GM23338 (cell line): ENCODE results near the gene UBE2H. TPM values are rescaled to one million over a fixed set of nuclear protein-coding genes. Genes with fewer than 3 reads are reported as not detected.
A peak's percentile ranks its signal among the peaks of the same experiment; 100 is the strongest.

Experiments used
- ATAC-seq: fragments of 200-7000 bp; cut with Tn5 transposase; 3 replicates; pipeline ENCODE4 v1.9.1; 2020
- DNase-seq: peaks from one replicate; pipeline ENCODE4 v3.0.0-alpha.2; 2015; ENCODE audit warnings: low spot score
- H2AFZ ChIP-seq: fragments of 200-600 bp; sonication (generic); 2 replicates; pipeline ENCODE4 v1.8.0; 2016; ENCODE audit warnings: antibody characterized with exemption, mild to moderate bottlenecking, moderate library complexity
- H3F3A ChIP-seq: fragments of 200-600 bp; sonication (generic); replicated peaks from 2 replicates; pipeline ENCODE4 v1.8.0; 2017; ENCODE audit warnings: antibody characterized with exemption, mixed run types, low read depth
- H3K27ac ChIP-seq: fragments of 200-600 bp; sonication (generic); 2 replicates; pipeline ENCODE4 v1.6.1; 2016; ENCODE audit warnings: low read depth
- H3K27me3 ChIP-seq: fragments of 200-600 bp; sonication (generic); 2 replicates; pipeline ENCODE4 v1.8.0; 2016; ENCODE audit warnings: mild to moderate bottlenecking, mixed run types, moderate library complexity; ENCODE audit not compliant: insufficient read depth
- H3K36me3 ChIP-seq: fragments of 200-600 bp; sonication (generic); 2 replicates; pipeline ENCODE4 v1.8.0; 2016; ENCODE audit warnings: mild to moderate bottlenecking; ENCODE audit not compliant: insufficient read depth
- H3K4me1 ChIP-seq: fragments of 200-600 bp; sonication (generic); 2 replicates; pipeline ENCODE4 v1.8.0; 2016; ENCODE audit warnings: mild to moderate bottlenecking, moderate library complexity; ENCODE audit not compliant: insufficient read depth
- H3K4me2 ChIP-seq: fragments of 200-600 bp; sonication (generic); 2 replicates; pipeline ENCODE4 v1.7.1; 2017; ENCODE audit warnings: mixed run types
- H3K4me3 ChIP-seq: fragments of 200-600 bp; sonication (generic); 2 replicates; pipeline ENCODE4 v1.6.1; 2016; ENCODE audit warnings: mixed run types
- H3K79me2 ChIP-seq: fragments of 200-600 bp; sonication (generic); replicated peaks from 2 replicates; pipeline ENCODE4 v1.8.0; 2017; ENCODE audit warnings: mild to moderate bottlenecking; ENCODE audit not compliant: insufficient read depth
- H3K9me2 ChIP-seq: fragments of 200-600 bp; sonication (generic); 2 replicates; pipeline ENCODE4 v1.8.0; 2017; ENCODE audit not compliant: insufficient read depth
- H4K20me1 ChIP-seq: fragments of 200-600 bp; sonication (generic); replicated peaks from 2 replicates; pipeline ENCODE4 v1.8.0; 2017; ENCODE audit warnings: mild to moderate bottlenecking; ENCODE audit not compliant: insufficient read depth
- H3K27ac Mint-ChIP-seq: 2 replicates; pipeline ENCODE4 v1.8.0; 2020; ENCODE audit warnings: inconsistent platforms, mild to moderate bottlenecking, moderate library complexity, mixed read lengths
- H3K27me3 Mint-ChIP-seq: 3 replicates; pipeline ENCODE4 v1.8.0; 2022; ENCODE audit warnings: low read depth, mild to moderate bottlenecking, moderate library complexity, mixed read lengths, inconsistent platforms; ENCODE audit not compliant: insufficient read depth, poor library complexity
- H3K36me3 Mint-ChIP-seq: 3 replicates; pipeline ENCODE4 v1.8.0; 2021; ENCODE audit warnings: low read depth, mild to moderate bottlenecking, inconsistent platforms, moderate library complexity, mixed read lengths
- H3K4me1 Mint-ChIP-seq: 3 replicates; pipeline ENCODE4 v1.8.0; 2020; ENCODE audit warnings: mild to moderate bottlenecking, inconsistent platforms, mixed read lengths
- H3K4me3 Mint-ChIP-seq: 3 replicates; pipeline ENCODE4 v1.8.0; 2021; ENCODE audit warnings: moderate library complexity, mild to moderate bottlenecking, inconsistent platforms, mixed read lengths
- H3K9me3 Mint-ChIP-seq: 3 replicates; pipeline ENCODE4 v1.8.0; 2020; ENCODE audit warnings: moderate library complexity, mild to moderate bottlenecking, inconsistent platforms, mixed read lengths
- CREB1 ChIP-seq: fragments of 250-450 bp; sonication (Bioruptor Pico); IDR thresholded peaks from 2 replicates; pipeline ENCODE4 v1.5.0; 2020; ENCODE audit warnings: low read depth, mild to moderate bottlenecking, moderate library complexity
- EZH2 ChIP-seq: fragments of 200-600 bp; sonication (generic); IDR thresholded peaks from one replicate; pipeline ENCODE4 v1.8.0; 2017; ENCODE audit warnings: antibody characterized with exemption, mild to moderate bottlenecking, low read depth; ENCODE audit not compliant: unreplicated experiment
- EZH2phosphoT487 ChIP-seq: fragments of 200-600 bp; sonication (generic); IDR thresholded peaks from one replicate; pipeline ENCODE4 v1.8.1; 2018; ENCODE audit warnings: antibody characterized with exemption; ENCODE audit not compliant: unreplicated experiment
- JUNB ChIP-seq: IDR thresholded peaks from one replicate; pipeline ENCODE4 v1.6.1; 2016; ENCODE audit warnings: antibody characterized with exemption; ENCODE audit not compliant: unreplicated experiment
- NANOG ChIP-seq: IDR thresholded peaks from 2 replicates; pipeline ENCODE4 v1.6.1; 2016; ENCODE audit warnings: antibody characterized with exemption, borderline replicate concordance
- POLR2AphosphoS5 ChIP-seq: IDR thresholded peaks from 2 replicates; pipeline ENCODE4 v1.6.1; 2016; ENCODE audit warnings: antibody characterized with exemption, low read depth
- ZNF114 ChIP-seq: fragments of 250-450 bp; sonication (Bioruptor Pico); IDR thresholded peaks from 2 replicates; pipeline ENCODE4 v1.5.0; 2020; ENCODE audit warnings: mild to moderate bottlenecking, moderate library complexity
- ZNF331 ChIP-seq: fragments of 250-450 bp; sonication (Bioruptor Pico); IDR thresholded peaks from 2 replicates; pipeline ENCODE4 v1.5.0; 2020; ENCODE audit warnings: low read depth, mild to moderate bottlenecking, moderate library complexity
- polyA plus RNA-seq: library from polyadenylated mRNA; unstranded; fragments of >200 nt; fragmentation: Nextera tagmentation; extraction: Ambion mirVana; gene quantifications from 2 replicates; pipeline ENCODE4 v1.2.1, GENCODE V29; 2016
- total RNA-seq: library from RNA; depleted of rRNA; stranded (reverse); fragments of >200 nt; shearing (Covaris generic); gene quantifications from 2 replicates; pipeline ENCODE4 v1.2.3, GENCODE V29; 2014
- TF ChIP-seq, protein P1 (sequence below): IDR thresholded peaks from 2 replicates; pipeline ENCODE4 v1.6.1; 2016; ENCODE audit warnings: antibody characterized with exemption
- TF ChIP-seq, protein P2 (sequence below): fragments of 250-450 bp; sonication (Bioruptor Pico); IDR thresholded peaks from 2 replicates; pipeline ENCODE4 v1.5.0; 2020; ENCODE audit warnings: mild to moderate bottlenecking, moderate library complexity
- TF ChIP-seq, protein P3 (sequence below), 2 experiments: fragments of 200-600 bp in 1 of 2; sonication (generic) in 1 of 2; conservative IDR thresholded peaks; 2 replicates each; pipeline versions ENCODE4 v1.5.1 to v1.6.1; 2016 to 2017; ENCODE audit warnings: antibody characterized with exemption in 2 of 2, low read depth in 2 of 2, mild to moderate bottlenecking in 2 of 2, moderate library complexity in 1 of 2

UBE2H gene
- total and polyA plus RNA-seq, 2 experiments from 2014 or later = 40.8 to 86.5 TPM

DNA sequence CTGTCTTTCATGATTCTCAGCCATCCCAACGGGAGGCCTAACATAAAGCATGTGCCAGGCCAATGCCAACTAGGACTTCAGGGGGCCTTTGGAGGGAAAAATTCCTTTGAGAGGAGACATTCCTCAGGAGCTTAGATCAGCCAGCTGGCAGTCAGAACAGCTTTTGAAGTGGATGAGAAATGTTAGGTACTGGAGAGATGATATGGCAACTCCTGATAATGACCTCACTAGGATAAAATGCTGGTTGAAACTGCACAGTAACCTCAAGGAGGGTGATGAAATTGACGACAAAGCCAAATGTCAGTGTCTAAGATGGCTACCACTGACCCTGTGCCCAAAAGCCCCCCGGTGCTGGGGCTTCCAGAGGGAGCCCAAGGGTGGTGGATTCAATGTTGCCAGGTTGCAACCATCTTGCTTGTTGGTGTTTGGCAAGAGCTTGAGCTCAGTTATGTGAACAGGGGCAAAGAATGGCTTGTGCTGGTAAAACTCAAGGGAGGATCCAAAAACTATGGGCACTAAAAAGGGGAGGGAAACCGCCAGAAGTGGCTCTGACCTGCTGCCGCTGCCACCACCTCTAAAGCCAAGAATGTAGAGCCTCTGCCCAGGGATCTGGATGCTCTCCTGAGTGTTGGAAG is 121.2 kb downstream of the UBE2H start:
- Histone ChIP-seq H3K4me2 (no peak overlapping the region), H3K9me2 (no peaks in the 10 kb centered on the region), H3K27me3 (no peaks in the 10 kb centered on the region), H3K36me3 (no peaks in the 10 kb centered on the region), H3K79me2 (no peaks in the 10 kb centered on the region), H3F3A (peaks cover 4% of the 10 kb centered on the region; the same call in 1 of the 2 replicates), H3K4me3 (no peak overlapping the region), H2AFZ (no peak overlapping the region), H4K20me1 (no peaks in the 10 kb centered on the region), H3K4me1 (peaks cover 59% of the 10 kb centered on the region), H3K27ac (no peak overlapping the region; the same call in 1 of the 2 replicates)
- H3K27me3 Mint-ChIP-seq = peaks cover 35% of the 10 kb centered on the region
- DNase-seq = peak; percentile 67
- H3K4me1 Mint-ChIP-seq = peaks cover 76% of the 10 kb centered on the region
- H3K27ac Mint-ChIP-seq = peak overlapping the region; percentile 39; the same call in 1 of the 2 replicates
- peaks cover 31% of the 10 kb centered on the region for H3K36me3 Mint-ChIP-seq
- H3K4me3 Mint-ChIP-seq = no peak overlapping the region
- H3K9me3 Mint-ChIP-seq = no peaks in the 10 kb centered on the region; the same call in 2 of the 3 replicates
- ATAC-seq = peak; percentile 4; the same call in 1 of the 3 replicates
- TF ChIP-seq JUNB (no peak), NANOG (no peak), EZH2 (no peak), EZH2phosphoT487 (no peak), ZNF331 (no peak), ZNF114 (CRISPR knock-in tag) (no peak), POLR2AphosphoS5 (no peak), CREB1 (CRISPR knock-in tag) (no peak)
- TF ChIP-seq, protein P1, sequence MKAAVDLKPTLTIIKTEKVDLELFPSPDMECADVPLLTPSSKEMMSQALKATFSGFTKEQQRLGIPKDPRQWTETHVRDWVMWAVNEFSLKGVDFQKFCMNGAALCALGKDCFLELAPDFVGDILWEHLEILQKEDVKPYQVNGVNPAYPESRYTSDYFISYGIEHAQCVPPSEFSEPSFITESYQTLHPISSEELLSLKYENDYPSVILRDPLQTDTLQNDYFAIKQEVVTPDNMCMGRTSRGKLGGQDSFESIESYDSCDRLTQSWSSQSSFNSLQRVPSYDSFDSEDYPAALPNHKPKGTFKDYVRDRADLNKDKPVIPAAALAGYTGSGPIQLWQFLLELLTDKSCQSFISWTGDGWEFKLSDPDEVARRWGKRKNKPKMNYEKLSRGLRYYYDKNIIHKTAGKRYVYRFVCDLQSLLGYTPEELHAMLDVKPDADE = no peak
- TF ChIP-seq, protein P2, sequence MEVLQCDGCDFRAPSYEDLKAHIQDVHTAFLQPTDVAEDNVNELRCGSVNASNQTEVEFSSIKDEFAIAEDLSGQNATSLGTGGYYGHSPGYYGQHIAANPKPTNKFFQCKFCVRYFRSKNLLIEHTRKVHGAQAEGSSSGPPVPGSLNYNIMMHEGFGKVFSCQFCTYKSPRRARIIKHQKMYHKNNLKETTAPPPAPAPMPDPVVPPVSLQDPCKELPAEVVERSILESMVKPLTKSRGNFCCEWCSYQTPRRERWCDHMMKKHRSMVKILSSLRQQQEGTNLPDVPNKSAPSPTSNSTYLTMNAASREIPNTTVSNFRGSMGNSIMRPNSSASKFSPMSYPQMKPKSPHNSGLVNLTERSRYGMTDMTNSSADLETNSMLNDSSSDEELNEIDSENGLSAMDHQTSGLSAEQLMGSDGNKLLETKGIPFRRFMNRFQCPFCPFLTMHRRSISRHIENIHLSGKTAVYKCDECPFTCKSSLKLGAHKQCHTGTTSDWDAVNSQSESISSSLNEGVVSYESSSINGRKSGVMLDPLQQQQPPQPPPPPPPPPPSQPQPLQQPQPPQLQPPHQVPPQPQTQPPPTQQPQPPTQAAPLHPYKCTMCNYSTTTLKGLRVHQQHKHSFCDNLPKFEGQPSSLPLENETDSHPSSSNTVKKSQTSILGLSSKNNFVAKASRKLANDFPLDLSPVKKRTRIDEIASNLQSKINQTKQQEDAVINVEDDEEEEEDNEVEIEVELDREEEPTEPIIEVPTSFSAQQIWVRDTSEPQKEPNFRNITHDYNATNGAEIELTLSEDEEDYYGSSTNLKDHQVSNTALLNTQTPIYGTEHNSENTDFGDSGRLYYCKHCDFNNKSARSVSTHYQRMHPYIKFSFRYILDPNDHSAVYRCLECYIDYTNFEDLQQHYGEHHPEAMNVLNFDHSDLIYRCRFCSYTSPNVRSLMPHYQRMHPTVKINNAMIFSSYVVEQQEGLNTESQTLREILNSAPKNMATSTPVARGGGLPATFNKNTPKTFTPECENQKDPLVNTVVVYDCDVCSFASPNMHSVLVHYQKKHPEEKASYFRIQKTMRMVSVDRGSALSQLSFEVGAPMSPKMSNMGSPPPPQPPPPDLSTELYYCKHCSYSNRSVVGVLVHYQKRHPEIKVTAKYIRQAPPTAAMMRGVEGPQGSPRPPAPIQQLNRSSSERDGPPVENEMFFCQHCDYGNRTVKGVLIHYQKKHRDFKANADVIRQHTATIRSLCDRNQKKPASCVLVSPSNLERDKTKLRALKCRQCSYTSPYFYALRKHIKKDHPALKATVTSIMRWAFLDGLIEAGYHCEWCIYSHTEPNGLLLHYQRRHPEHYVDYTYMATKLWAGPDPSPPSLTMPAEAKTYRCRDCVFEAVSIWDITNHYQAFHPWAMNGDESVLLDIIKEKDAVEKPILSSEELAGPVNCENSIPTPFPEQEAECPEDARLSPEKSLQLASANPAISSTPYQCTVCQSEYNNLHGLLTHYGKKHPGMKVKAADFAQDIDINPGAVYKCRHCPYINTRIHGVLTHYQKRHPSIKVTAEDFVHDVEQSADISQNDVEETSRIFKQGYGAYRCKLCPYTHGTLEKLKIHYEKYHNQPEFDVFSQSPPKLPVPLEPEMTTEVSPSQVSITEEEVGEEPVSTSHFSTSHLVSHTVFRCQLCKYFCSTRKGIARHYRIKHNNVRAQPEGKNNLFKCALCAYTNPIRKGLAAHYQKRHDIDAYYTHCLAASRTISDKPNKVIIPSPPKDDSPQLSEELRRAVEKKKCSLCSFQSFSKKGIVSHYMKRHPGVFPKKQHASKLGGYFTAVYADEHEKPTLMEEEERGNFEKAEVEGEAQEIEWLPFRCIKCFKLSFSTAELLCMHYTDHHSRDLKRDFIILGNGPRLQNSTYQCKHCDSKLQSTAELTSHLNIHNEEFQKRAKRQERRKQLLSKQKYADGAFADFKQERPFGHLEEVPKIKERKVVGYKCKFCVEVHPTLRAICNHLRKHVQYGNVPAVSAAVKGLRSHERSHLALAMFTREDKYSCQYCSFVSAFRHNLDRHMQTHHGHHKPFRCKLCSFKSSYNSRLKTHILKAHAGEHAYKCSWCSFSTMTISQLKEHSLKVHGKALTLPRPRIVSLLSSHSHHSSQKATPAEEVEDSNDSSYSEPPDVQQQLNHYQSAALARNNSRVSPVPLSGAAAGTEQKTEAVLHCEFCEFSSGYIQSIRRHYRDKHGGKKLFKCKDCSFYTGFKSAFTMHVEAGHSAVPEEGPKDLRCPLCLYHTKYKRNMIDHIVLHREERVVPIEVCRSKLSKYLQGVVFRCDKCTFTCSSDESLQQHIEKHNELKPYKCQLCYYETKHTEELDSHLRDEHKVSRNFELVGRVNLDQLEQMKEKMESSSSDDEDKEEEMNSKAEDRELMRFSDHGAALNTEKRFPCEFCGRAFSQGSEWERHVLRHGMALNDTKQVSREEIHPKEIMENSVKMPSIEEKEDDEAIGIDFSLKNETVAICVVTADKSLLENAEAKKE (CRISPR knock-in tag) = no peak
- TF ChIP-seq, protein P3, sequence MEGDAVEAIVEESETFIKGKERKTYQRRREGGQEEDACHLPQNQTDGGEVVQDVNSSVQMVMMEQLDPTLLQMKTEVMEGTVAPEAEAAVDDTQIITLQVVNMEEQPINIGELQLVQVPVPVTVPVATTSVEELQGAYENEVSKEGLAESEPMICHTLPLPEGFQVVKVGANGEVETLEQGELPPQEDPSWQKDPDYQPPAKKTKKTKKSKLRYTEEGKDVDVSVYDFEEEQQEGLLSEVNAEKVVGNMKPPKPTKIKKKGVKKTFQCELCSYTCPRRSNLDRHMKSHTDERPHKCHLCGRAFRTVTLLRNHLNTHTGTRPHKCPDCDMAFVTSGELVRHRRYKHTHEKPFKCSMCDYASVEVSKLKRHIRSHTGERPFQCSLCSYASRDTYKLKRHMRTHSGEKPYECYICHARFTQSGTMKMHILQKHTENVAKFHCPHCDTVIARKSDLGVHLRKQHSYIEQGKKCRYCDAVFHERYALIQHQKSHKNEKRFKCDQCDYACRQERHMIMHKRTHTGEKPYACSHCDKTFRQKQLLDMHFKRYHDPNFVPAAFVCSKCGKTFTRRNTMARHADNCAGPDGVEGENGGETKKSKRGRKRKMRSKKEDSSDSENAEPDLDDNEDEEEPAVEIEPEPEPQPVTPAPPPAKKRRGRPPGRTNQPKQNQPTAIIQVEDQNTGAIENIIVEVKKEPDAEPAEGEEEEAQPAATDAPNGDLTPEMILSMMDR (conservative IDR thresholded peaks at IDR 0.05; ENCODE audit: low read depth in 2 of 2) = no peak
